HepG2 (cell line): ENCODE measurements around the gene LRIG1.

Source experiments
- BHLHE40 ChIP-seq: IDR thresholded peaks from 2 replicates; pipeline ENCODE4 v1.6.1; 2011; ENCODE audit warnings: low read length, improper control_type of control experiment
- EP300 ChIP-seq, 3 experiments: sonication (generic) in 1 of 3; formaldehyde crosslinking in 1 of 3; IDR thresholded peaks; 2 replicates each; pipeline versions ENCODE4 v1.5.1 to v1.6.1; 2011 to 2020; ENCODE audit warnings: low read depth in 2 of 3, low read length in 2 of 3, borderline replicate concordance in 1 of 3, improper control_type of control experiment in 1 of 3, mild to moderate bottlenecking in 1 of 3, missing genetic modification reagents in 1 of 3, moderate library complexity in 1 of 3
- PATZ1 ChIP-seq: sonication (generic); formaldehyde crosslinking; IDR thresholded peaks from 2 replicates; pipeline ENCODE4 v1.4.0; 2020; ENCODE audit warnings: missing genetic modification reagents
- PCBP2 ChIP-seq: fragments of 200-400 bp; formaldehyde crosslinking; optimal IDR thresholded peaks from 2 replicates; pipeline ENCODE3; 2018; ENCODE audit warnings: low read length, low read depth; ENCODE audit not compliant: poor library complexity, severe bottlenecking
- SRF ChIP-seq: IDR thresholded peaks from 2 replicates; pipeline ENCODE4 v1.6.1; 2011; ENCODE audit warnings: mild to moderate bottlenecking, low read depth, low read length, moderate library complexity
- ZFX ChIP-seq: sonication (generic); formaldehyde crosslinking; IDR thresholded peaks from 2 replicates; pipeline ENCODE4 v1.4.0; 2020; ENCODE audit warnings: mild to moderate bottlenecking, low read depth, missing genetic modification reagents, moderate library complexity
- ZNF10 ChIP-seq: sonication (generic); formaldehyde crosslinking; IDR thresholded peaks from 2 replicates; pipeline ENCODE4 v1.4.0; 2020; ENCODE audit warnings: mild to moderate bottlenecking, low read depth, missing genetic modification reagents, borderline replicate concordance
- ZNF160 ChIP-seq: sonication (generic); formaldehyde crosslinking; IDR thresholded peaks from 2 replicates; pipeline ENCODE4 v1.8.0; 2022; ENCODE audit warnings: mild to moderate bottlenecking, inconsistent platforms, missing genetic modification reagents
- TF ChIP-seq, protein P1 (sequence below): sonication (generic); formaldehyde crosslinking; IDR thresholded peaks from 2 replicates; pipeline ENCODE4 v1.4.0; 2020; ENCODE audit warnings: missing genetic modification reagents
- TF ChIP-seq, protein P2 (sequence below): sonication (generic); formaldehyde crosslinking; IDR thresholded peaks from 2 replicates; pipeline ENCODE4 v1.5.0; 2020; ENCODE audit warnings: mild to moderate bottlenecking, missing genetic modification reagents, moderate library complexity
- TF ChIP-seq, protein P3 (sequence below): sonication (generic); formaldehyde crosslinking; IDR thresholded peaks from 2 replicates; pipeline ENCODE4 v1.4.0; 2020; ENCODE audit warnings: missing genetic modification reagents
- TF ChIP-seq, protein P4 (sequence below): sonication (generic); formaldehyde crosslinking; IDR thresholded peaks from 2 replicates; pipeline ENCODE4 v1.4.0; 2020; ENCODE audit warnings: mild to moderate bottlenecking, missing genetic modification reagents, borderline replicate concordance

DNA sequence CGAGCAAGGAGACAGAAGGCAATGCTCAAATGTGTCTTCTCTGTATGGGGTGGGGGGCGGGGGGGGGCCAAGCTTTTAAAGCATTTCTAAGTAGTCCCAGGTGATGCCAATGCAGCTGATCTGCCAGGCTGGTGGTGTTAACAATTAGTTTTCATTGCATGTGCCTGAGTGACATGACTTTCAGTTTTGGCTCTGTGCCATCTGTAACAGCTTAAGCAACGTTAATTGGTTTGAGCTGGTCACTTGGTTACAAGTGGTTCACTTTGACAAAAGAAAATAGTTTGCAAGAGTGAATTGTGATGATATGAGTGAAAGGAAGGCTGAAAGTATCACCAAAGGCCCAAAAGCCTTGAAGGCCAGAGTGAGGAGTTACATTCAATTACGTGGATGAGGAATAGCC lies 26.4 kb upstream of the LRIG1 start:
- TF ChIP-seq SRF: no peak
- TF ChIP-seq, protein P1, sequence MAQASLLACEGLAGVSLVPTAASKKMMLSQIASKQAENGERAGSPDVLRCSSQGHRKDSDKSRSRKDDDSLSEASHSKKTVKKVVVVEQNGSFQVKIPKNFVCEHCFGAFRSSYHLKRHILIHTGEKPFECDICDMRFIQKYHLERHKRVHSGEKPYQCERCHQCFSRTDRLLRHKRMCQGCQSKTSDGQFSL (CRISPR knock-in tag): no peak
- no peak for TF ChIP-seq PCBP2
- no peak for TF ChIP-seq BHLHE40
- no peak for TF ChIP-seq PATZ1 (CRISPR knock-in tag)
- no peak for TF ChIP-seq ZFX (CRISPR knock-in tag)
- TF ChIP-seq, protein P2, sequence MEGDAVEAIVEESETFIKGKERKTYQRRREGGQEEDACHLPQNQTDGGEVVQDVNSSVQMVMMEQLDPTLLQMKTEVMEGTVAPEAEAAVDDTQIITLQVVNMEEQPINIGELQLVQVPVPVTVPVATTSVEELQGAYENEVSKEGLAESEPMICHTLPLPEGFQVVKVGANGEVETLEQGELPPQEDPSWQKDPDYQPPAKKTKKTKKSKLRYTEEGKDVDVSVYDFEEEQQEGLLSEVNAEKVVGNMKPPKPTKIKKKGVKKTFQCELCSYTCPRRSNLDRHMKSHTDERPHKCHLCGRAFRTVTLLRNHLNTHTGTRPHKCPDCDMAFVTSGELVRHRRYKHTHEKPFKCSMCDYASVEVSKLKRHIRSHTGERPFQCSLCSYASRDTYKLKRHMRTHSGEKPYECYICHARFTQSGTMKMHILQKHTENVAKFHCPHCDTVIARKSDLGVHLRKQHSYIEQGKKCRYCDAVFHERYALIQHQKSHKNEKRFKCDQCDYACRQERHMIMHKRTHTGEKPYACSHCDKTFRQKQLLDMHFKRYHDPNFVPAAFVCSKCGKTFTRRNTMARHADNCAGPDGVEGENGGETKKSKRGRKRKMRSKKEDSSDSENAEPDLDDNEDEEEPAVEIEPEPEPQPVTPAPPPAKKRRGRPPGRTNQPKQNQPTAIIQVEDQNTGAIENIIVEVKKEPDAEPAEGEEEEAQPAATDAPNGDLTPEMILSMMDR (CRISPR knock-in tag): no peak
- TF ChIP-seq, protein P3, sequence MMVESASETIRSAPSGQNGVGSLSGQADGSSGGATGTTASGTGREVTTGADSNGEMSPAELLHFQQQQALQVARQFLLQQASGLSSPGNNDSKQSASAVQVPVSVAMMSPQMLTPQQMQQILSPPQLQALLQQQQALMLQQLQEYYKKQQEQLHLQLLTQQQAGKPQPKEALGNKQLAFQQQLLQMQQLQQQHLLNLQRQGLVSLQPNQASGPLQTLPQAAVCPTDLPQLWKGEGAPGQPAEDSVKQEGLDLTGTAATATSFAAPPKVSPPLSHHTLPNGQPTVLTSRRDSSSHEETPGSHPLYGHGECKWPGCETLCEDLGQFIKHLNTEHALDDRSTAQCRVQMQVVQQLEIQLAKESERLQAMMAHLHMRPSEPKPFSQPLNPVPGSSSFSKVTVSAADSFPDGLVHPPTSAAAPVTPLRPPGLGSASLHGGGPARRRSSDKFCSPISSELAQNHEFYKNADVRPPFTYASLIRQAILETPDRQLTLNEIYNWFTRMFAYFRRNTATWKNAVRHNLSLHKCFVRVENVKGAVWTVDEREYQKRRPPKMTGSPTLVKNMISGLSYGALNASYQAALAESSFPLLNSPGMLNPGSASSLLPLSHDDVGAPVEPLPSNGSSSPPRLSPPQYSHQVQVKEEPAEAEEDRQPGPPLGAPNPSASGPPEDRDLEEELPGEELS (CRISPR knock-in tag): no peak
- no peak for TF ChIP-seq ZNF160 (CRISPR knock-in tag)
- no peak for TF ChIP-seq EP300 (IDR thresholded peaks at IDR 0.05; ENCODE audit: low read depth in 2 of 2, low read length in 2 of 2)
- no peak for TF ChIP-seq EP300 (CRISPR knock-in tag; IDR thresholded peaks at IDR 0.05; ENCODE audit: borderline replicate concordance)
- no peak for TF ChIP-seq ZNF10 (CRISPR knock-in tag)
- TF ChIP-seq, protein P4, sequence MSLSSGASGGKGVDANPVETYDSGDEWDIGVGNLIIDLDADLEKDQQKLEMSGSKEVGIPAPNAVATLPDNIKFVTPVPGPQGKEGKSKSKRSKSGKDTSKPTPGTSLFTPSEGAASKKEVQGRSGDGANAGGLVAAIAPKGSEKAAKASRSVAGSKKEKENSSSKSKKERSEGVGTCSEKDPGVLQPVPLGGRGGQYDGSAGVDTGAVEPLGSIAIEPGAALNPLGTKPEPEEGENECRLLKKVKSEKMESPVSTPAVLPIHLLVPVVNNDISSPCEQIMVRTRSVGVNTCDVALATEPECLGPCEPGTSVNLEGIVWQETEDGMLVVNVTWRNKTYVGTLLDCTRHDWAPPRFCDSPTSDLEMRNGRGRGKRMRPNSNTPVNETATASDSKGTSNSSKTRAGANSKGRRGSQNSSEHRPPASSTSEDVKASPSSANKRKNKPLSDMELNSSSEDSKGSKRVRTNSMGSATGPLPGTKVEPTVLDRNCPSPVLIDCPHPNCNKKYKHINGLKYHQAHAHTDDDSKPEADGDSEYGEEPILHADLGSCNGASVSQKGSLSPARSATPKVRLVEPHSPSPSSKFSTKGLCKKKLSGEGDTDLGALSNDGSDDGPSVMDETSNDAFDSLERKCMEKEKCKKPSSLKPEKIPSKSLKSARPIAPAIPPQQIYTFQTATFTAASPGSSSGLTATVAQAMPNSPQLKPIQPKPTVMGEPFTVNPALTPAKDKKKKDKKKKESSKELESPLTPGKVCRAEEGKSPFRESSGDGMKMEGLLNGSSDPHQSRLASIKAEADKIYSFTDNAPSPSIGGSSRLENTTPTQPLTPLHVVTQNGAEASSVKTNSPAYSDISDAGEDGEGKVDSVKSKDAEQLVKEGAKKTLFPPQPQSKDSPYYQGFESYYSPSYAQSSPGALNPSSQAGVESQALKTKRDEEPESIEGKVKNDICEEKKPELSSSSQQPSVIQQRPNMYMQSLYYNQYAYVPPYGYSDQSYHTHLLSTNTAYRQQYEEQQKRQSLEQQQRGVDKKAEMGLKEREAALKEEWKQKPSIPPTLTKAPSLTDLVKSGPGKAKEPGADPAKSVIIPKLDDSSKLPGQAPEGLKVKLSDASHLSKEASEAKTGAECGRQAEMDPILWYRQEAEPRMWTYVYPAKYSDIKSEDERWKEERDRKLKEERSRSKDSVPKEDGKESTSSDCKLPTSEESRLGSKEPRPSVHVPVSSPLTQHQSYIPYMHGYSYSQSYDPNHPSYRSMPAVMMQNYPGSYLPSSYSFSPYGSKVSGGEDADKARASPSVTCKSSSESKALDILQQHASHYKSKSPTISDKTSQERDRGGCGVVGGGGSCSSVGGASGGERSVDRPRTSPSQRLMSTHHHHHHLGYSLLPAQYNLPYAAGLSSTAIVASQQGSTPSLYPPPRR (CRISPR knock-in tag): no peak
